Measurements from ENCODE around the gene ZFC3H1.

ZFC3H1 gene

DNA sequence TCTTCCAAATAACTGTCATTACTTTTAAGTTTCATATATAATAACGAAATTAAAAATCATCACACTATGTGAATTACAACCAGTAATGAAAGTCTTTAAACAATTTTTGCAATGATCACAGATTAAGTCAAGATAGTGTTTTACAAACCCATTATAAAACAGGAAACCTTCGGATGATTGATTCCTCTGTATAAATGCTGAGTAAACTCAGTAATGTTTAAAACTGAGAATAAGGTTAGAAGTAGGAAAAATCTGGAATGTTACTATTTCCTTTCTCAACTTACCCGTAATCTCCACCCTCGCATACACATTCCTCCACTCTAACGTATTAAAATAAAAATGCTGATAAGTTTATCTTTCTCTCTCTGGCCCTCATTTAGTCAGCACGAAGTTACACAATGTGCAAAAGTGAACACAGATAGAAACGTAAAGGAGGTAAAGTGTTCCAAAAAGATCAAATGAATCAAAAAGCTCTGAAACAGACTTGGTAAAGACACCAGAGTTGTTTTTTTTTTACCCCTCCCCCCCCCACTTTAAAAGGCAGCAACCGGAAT lies 1.6 kb downstream of the ZFC3H1 start:
- no peak for DNase-seq (ENCODE audit: extremely low spot score)
- TF ChIP-seq, protein P1, sequence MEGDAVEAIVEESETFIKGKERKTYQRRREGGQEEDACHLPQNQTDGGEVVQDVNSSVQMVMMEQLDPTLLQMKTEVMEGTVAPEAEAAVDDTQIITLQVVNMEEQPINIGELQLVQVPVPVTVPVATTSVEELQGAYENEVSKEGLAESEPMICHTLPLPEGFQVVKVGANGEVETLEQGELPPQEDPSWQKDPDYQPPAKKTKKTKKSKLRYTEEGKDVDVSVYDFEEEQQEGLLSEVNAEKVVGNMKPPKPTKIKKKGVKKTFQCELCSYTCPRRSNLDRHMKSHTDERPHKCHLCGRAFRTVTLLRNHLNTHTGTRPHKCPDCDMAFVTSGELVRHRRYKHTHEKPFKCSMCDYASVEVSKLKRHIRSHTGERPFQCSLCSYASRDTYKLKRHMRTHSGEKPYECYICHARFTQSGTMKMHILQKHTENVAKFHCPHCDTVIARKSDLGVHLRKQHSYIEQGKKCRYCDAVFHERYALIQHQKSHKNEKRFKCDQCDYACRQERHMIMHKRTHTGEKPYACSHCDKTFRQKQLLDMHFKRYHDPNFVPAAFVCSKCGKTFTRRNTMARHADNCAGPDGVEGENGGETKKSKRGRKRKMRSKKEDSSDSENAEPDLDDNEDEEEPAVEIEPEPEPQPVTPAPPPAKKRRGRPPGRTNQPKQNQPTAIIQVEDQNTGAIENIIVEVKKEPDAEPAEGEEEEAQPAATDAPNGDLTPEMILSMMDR (IDR thresholded peaks at IDR 0.05; ENCODE audit: control extremely low read depth, extremely low read depth, low read depth, missing control alignments): no peak
- POLR2A ChIA-PET: interaction anchor here (0.6 to 2.6 kb wide), 2 partner anchors 24 to 729 kb away, joined by 3 to 34 read pairs; partner anchors contain the start of gene TMEM19
- CTCF ChIA-PET: interaction anchor here (0.7 to 6.9 kb wide), 4 partner anchors 8 to 26 kb away, joined by 3 to 37 read pairs (median 15); no protein-coding TSS in a partner anchor

GRCh38 chr12:71656740-71657139 lies 6.9 kb downstream of the ZFC3H1 start:
- POLR2A ChIA-PET: no interaction called here
- CTCF ChIA-PET: interaction anchor here (3.9 kb wide), 1 partner anchor 11 kb away, joined by 14 read pairs; no protein-coding TSS in a partner anchor
- TF ChIP-seq, protein P1 (IDR thresholded peaks at IDR 0.05; ENCODE audit: control extremely low read depth, extremely low read depth, low read depth, missing control alignments): no peak
- no peak for DNase-seq (ENCODE audit: extremely low spot score)

GRCh38 chr12:71655907-71656306 lies 7.7 kb downstream of the ZFC3H1 start:
- no peak for DNase-seq (ENCODE audit: extremely low spot score)
- ChIA-PET CTCF (interaction anchor here (1.0 to 3.9 kb wide), 2 partner anchors 8 to 10 kb away, joined by 3 to 14 read pairs; partner anchors contain the start of gene THAP2), POLR2A (no interaction called here)
- TF ChIP-seq, protein P1 (IDR thresholded peaks at IDR 0.05; ENCODE audit: control extremely low read depth, extremely low read depth, low read depth, missing control alignments): no peak

DNA sequence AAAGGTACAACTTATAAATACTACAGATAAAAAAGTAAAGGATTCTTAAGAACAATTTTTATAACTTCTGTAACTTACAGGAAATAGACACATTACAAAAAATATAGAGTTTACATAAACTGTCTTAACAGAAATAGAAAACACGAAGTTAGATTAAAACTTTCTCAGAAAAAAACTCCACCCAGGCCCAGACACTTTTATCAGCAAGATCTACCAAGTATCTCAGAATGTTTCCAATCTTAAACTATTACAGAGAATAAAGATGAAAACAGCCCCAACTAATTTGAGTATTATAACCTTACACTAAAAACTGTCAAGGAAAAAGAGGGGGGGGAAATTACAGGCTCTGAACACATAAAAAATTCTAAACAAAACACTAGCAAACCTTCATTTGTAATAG lies 8.2 kb downstream of the ZFC3H1 start:
- TF ChIP-seq, protein P1 (IDR thresholded peaks at IDR 0.05; ENCODE audit: control extremely low read depth, extremely low read depth, low read depth, missing control alignments): no peak
- ChIA-PET CTCF (interaction anchor here (1.0 to 3.9 kb wide), 4 partner anchors 7 to 19 kb away, joined by 3 to 14 read pairs (median 6); partner anchors contain the start of gene THAP2), POLR2A (no interaction called here)
- DNase-seq (ENCODE audit: extremely low spot score): no peak

- TF ChIP-seq, protein P1 (IDR thresholded peaks at IDR 0.05; ENCODE audit: control extremely low read depth, extremely low read depth, low read depth, missing control alignments): no peak
- no peak for DNase-seq (ENCODE audit: extremely low spot score)
- POLR2A ChIA-PET: no interaction called here
- CTCF ChIA-PET: interaction anchor here (0.9 to 3.9 kb wide), 5 partner anchors 8 to 34 kb away, joined by 3 to 14 read pairs (median 4); no protein-coding TSS in a partner anchor
These were observed 9.4 kb downstream of the ZFC3H1 start for GRCh38 chr12:71654200-71654599.

DNA sequence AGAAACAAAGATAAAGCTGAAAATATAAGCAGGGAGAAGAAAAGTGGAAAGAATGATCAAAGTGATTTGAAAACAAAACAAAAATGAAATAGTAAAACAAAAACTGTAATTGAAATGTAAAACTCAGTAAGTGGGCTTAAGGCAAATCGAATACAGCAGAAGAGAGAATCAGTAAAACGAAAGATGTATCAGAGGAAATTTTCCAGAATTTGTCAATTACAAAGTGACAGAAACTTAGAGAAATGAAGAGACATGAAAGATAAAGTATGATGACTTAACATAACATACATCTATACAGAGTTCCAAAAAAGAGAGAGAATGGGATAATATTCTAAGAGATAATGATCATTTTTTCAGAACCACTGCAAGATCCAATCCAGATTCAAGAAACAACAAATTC lies 10.5 kb downstream of the ZFC3H1 start:
- DNase-seq (ENCODE audit: extremely low spot score): no peak
- TF ChIP-seq, protein P1 (IDR thresholded peaks at IDR 0.05; ENCODE audit: control extremely low read depth, extremely low read depth, low read depth, missing control alignments): no peak
- POLR2A ChIA-PET: no interaction called here
- CTCF ChIA-PET: interaction anchor here (1.0 kb wide), 1 partner anchor 10 kb away, joined by 3 read pairs; no protein-coding TSS in a partner anchor
